A673 (cell line): ENCODE results near the gene RAB3D. TPM values are rescaled to one million over a fixed set of nuclear protein-coding genes. Genes with fewer than 3 reads are reported as not detected.

ENCODE experiments used
- BruUV-seq: library from RNA; stranded (reverse); fragments of 400-500 nt; replicated peaks from 2 replicates; lab custom pipeline; 2021; lab: Mats Ljungman, UMichigan
- CTCF ChIA-PET: fragments of 300-600 bp; sonication (Branson Sonifier 250); formaldehyde crosslinking; loops from one replicate; lab custom pipeline; 2022; ENCODE audit warnings: antibody characterized with exemption; lab: Charles Lee
- POLR2A ChIA-PET: fragments of 300-600 bp; sonication (Branson Sonifier 250); formaldehyde crosslinking; loops from one replicate; lab custom pipeline; 2022; ENCODE audit warnings: antibody characterized with exemption; ENCODE audit not compliant: low non-redundant PET; lab: Charles Lee
- DNase-seq: peaks from one replicate; pipeline ENCODE4 v3.0.0-alpha.2; 2015; ENCODE audit warnings: low spot score
- H3K27ac ChIP-seq: fragments of 200-600 bp; sonication (generic); 2 replicates; pipeline ENCODE4 v1.5.1; 2016; ENCODE audit warnings: mixed run types, low read depth, mild to moderate bottlenecking, mixed read lengths, antibody characterized with exemption, low read length; ENCODE audit not compliant: poor library complexity, severe bottlenecking
- H3K27me3 ChIP-seq: fragments of 200-600 bp; sonication (generic); replicated peaks from 2 replicates; pipeline ENCODE4 v1.6.1; 2017; ENCODE audit warnings: mixed run types, low read depth, mild to moderate bottlenecking, mixed read lengths, antibody characterized with exemption, low read length; ENCODE audit not compliant: insufficient read depth, poor library complexity
- H3K36me3 ChIP-seq: fragments of 200-600 bp; sonication (generic); 2 replicates; pipeline ENCODE4 v1.6.1; 2016; ENCODE audit warnings: mixed run types, mild to moderate bottlenecking, mixed read lengths, antibody characterized with exemption, low read length; ENCODE audit not compliant: insufficient read depth, poor library complexity, severe bottlenecking
- H3K4me1 ChIP-seq: fragments of 200-600 bp; sonication (generic); 2 replicates; pipeline ENCODE4 v1.6.1; 2017; ENCODE audit warnings: mixed run types, mild to moderate bottlenecking, mixed read lengths, antibody characterized with exemption, low read length; ENCODE audit not compliant: insufficient read depth, poor library complexity, severe bottlenecking
- H3K4me3 ChIP-seq: fragments of 200-600 bp; sonication (generic); 2 replicates; pipeline ENCODE4 v1.5.1; 2016; ENCODE audit warnings: low read depth, mixed run types, mild to moderate bottlenecking, mixed read lengths, low read length; ENCODE audit not compliant: poor library complexity, severe bottlenecking
- H3K9me3 ChIP-seq: fragments of 200-600 bp; sonication (generic); 2 replicates; pipeline ENCODE4 v1.6.1; 2016; ENCODE audit warnings: mixed run types, low read depth, mild to moderate bottlenecking, mixed read lengths, antibody characterized with exemption, low read length; ENCODE audit not compliant: poor library complexity, severe bottlenecking
- EZH2 ChIP-seq: fragments of 200-600 bp; sonication (generic); IDR thresholded peaks from 2 replicates; pipeline ENCODE4 v1.6.1; 2017; ENCODE audit warnings: borderline replicate concordance, low read depth, mild to moderate bottlenecking, mixed read lengths, antibody characterized with exemption, low read length; ENCODE audit not compliant: poor library complexity, severe bottlenecking
- intact Hi-C: fragments of 100-400 bp; cut with micrococcal nuclease; formaldehyde crosslinking; loops from one replicate; pipeline ENCODE4 v1.10.0; 2022; ENCODE audit not compliant: unreplicated experiment
- total RNA-seq: library from RNA; stranded (reverse); gene quantifications from 2 replicates; pipeline ENCODE4 v1.2.3, GENCODE V29; 2021
- TF ChIP-seq, protein P1 (sequence below): fragments of 300-800, 200-600 bp; sonication (generic); conservative IDR thresholded peaks from 2 replicates; pipeline ENCODE4 v1.5.1; 2017; ENCODE audit warnings: low read depth, mild to moderate bottlenecking, antibody characterized with exemption, low read length, moderate library complexity, mixed read lengths

Gene RAB3D
- total RNA-seq, 1 experiment from 2014 or later, result 25.4 TPM

DNA sequence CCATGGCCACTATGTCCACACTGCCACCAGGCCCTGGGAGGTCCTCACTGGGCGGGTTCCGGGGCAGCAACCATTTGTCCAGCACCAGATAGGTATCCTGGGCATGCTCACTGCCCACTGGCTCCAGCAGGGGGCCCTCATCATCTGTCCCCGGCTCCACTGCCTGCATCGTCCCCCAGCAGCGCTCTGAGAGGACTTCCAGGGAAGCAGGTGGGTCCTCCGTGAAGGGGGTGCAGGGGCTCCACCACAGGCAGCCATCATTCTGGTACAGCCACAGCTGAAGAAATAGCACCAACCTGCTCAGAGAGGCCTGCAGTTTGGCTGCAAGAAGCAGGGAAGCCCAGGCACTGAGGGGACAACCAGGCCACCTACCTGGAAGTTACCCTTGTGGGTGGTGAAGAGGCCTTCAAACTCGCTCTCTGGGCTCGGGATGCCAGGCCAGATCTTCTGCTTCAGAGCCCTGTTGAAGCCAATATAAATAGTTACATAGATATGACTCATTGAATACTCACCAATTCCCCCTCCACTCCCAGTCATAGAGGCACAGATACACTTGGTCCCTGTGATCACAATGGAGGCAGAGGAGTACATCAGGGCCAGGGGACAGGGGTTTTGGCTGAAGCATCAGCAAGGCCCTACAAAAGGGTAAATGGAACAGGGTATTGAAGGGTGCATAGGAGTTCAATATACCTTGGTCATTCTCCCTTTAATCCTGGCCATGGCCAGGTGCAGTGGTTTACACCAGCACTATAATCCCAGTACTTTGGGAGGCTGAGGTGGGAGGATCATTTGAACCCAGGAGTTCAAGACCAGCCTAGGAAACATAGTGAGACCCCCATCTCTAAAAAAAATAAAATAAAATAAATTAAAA is 39.1 kb upstream of the RAB3D start:
- peak; percentile 64 for DNase-seq
- Histone ChIP-seq H3K27ac (no peak overlapping the region), H3K4me1 (peaks cover 30% of the 10 kb centered on the region), H3K9me3 (no peaks in the 10 kb centered on the region), H3K36me3 (no peaks in the 10 kb centered on the region), H3K4me3 (no peak overlapping the region), H3K27me3 (no peaks in the 10 kb centered on the region)
- CTCF ChIA-PET, result no interaction called here
- POLR2A ChIA-PET, result no interaction called here
- intact Hi-C loops, result loop anchor here (1.0 kb wide), 1 partner anchor 104 kb away; no protein-coding TSS in a partner anchor
- no TSS peak for BruUV-seq
- TF ChIP-seq, protein P1, sequence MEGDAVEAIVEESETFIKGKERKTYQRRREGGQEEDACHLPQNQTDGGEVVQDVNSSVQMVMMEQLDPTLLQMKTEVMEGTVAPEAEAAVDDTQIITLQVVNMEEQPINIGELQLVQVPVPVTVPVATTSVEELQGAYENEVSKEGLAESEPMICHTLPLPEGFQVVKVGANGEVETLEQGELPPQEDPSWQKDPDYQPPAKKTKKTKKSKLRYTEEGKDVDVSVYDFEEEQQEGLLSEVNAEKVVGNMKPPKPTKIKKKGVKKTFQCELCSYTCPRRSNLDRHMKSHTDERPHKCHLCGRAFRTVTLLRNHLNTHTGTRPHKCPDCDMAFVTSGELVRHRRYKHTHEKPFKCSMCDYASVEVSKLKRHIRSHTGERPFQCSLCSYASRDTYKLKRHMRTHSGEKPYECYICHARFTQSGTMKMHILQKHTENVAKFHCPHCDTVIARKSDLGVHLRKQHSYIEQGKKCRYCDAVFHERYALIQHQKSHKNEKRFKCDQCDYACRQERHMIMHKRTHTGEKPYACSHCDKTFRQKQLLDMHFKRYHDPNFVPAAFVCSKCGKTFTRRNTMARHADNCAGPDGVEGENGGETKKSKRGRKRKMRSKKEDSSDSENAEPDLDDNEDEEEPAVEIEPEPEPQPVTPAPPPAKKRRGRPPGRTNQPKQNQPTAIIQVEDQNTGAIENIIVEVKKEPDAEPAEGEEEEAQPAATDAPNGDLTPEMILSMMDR, result peak; percentile 79
- no peak for TF ChIP-seq EZH2

DNA sequence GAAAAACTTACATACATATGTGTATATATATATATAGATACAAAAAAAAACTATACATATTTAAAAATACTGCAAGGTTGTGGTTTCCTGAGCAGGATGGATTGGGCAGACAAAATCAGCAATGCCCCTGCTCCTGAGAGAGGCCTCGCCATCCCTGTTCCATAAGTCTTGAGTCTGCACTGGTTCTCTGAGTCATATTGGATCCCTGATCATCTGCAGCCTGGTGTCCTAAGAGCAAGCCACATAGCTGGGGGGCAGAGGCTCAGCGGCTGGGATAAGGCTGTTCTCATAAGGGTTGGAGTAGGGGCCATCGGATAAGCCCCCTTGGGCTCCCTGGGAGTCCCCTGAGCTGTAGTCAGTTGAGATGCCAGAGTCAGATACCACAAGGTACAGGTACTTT is 38.3 kb upstream of the RAB3D start:
- H3K27me3 ChIP-seq, result no peaks in the 10 kb centered on the region
- intact Hi-C loops, result loop anchor here (1.0 kb wide), 1 partner anchor 105 kb away; no protein-coding TSS in a partner anchor
- H3K9me3 ChIP-seq, result no peaks in the 10 kb centered on the region
- no TSS peak for BruUV-seq
- ChIA-PET CTCF (interaction anchor here (0.6 kb wide), 1 partner anchor 88 kb away, joined by 3 read pairs; no protein-coding TSS in a partner anchor), POLR2A (no interaction called here)
- TF ChIP-seq, protein P1, result no peak
- TF ChIP-seq EZH2, result no peak
- no peak overlapping the region for H3K4me3 ChIP-seq
- no peak for DNase-seq
- H3K36me3 ChIP-seq, result no peaks in the 10 kb centered on the region
- peaks cover 22% of the 10 kb centered on the region for H3K4me1 ChIP-seq
- H3K27ac ChIP-seq, result no peak overlapping the region

DNA sequence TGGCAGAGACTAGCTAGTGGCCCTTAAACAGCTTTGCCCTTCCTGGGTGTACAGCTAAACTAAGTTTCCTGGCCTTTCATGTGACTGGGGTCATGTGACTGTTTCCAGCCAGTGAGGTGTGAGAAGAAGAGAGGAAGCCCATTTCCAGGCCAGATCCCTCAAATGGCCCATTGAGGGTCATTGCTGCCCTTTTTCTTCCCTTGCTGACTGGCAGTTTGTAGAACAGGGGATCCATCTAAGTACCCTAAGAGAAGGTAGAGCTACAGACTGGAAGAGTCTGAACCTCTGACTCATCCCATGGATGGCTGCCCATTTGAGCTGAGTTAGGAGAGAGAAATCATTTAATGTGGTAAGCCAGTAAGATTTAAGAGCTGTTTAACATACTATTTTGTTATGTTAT is 37.8 kb upstream of the RAB3D start:
- CTCF ChIA-PET, result interaction anchor here (0.6 kb wide), 1 partner anchor 87 kb away, joined by 3 read pairs; no protein-coding TSS in a partner anchor
- Histone ChIP-seq H3K27ac (no peak overlapping the region), H3K27me3 (no peaks in the 10 kb centered on the region), H3K4me3 (no peak overlapping the region), H3K36me3 (no peaks in the 10 kb centered on the region), H3K9me3 (no peaks in the 10 kb centered on the region), H3K4me1 (peaks cover 22% of the 10 kb centered on the region)
- no TSS peak for BruUV-seq
- DNase-seq, result no peak
- intact Hi-C loops, result no loop called here
- TF ChIP-seq, protein P1, result no peak
- no peak for TF ChIP-seq EZH2
- POLR2A ChIA-PET, result no interaction called here
